HT1080 (cell line): ENCODE data around the gene ABI3BP. TPM values are rescaled to one million over a fixed set of nuclear protein-coding genes. Genes with fewer than 3 reads are reported as not detected.
"Not testable (repeated sequence)": the region's sequence is repeated elsewhere in the genome, so short reads cannot be mapped to it uniquely, and the experiment has no call there.

Experiments used
- DNase-seq: peaks from one replicate; pipeline ENCODE4 v3.0.0-alpha.2; 2015; ENCODE audit warnings: low read depth
- polyA plus RNA-seq, 2 experiments: library from polyadenylated mRNA; depleted of rRNA; stranded (reverse); fragments of >200 nt; gene quantifications; 2 replicates each; pipeline ENCODE4 v1.2.3, GENCODE V29; 2015
- total RNA-seq: library from RNA; depleted of rRNA; stranded (reverse); fragments of >200 nt; shearing (Covaris generic); gene quantifications from 2 replicates; pipeline ENCODE4 v1.2.3, GENCODE V29; 2014; rRNA removed

Gene ABI3BP
- 0.23 and 2.2 TPM in 2 replicates for total RNA-seq
- polyA plus RNA-seq (2015; cell fraction: cytosol; rRNA removed), result 4.8 and 7.6 TPM in 2 replicates
- polyA plus RNA-seq (2015; cell fraction: nucleus; rRNA removed), result 35.4 and 99.3 TPM in 2 replicates

GRCh38 chr3:100993309-100993708 lies at the start of gene ABI3BP:
ABI3BP (minus strand) TSS chr3:100993421; CDS start chr3:100993384, 37 bp downstream.
- peak; percentile 88 for DNase-seq

GRCh38 chr3:101039285-101039684 lies 46.1 kb upstream of the ABI3BP start:
- DNase-seq, result no peak

- DNase-seq, result no peak
Observed at GRCh38 chr3:101038880-101039279, 45.7 kb upstream of the ABI3BP start.

- DNase-seq, result no peak
Observed at GRCh38 chr3:101038393-101038792, 45.2 kb upstream of the ABI3BP start.

GRCh38 chr3:101037613-101038012 lies 44.4 kb upstream of the ABI3BP start:
- no peak for DNase-seq

GRCh38 chr3:101036676-101037075 lies 43.5 kb upstream of the ABI3BP start:
- no peak for DNase-seq

GRCh38 chr3:101036213-101036618 lies 43.0 kb upstream of the ABI3BP start:
- DNase-seq, result peak; percentile 98

GRCh38 chr3:101027286-101027685 lies 34.1 kb upstream of the ABI3BP start:
- no peak for DNase-seq

- no peak for DNase-seq
Observed at GRCh38 chr3:101026881-101027280, 33.7 kb upstream of the ABI3BP start.

- no peak for DNase-seq
Observed at GRCh38 chr3:101026244-101026643, 33.0 kb upstream of the ABI3BP start.

GRCh38 chr3:101020351-101021015 lies 27.3 kb upstream of the ABI3BP start:
- no peak for DNase-seq

GRCh38 chr3:101017017-101017416 lies 23.8 kb upstream of the ABI3BP start:
- DNase-seq, result peak; percentile 40

GRCh38 chr3:101012312-101012711 lies 19.1 kb upstream of the ABI3BP start:
- not testable (repeated sequence) for DNase-seq

GRCh38 chr3:101011136-101011535 lies 17.9 kb upstream of the ABI3BP start:
- DNase-seq, result no peak

- DNase-seq, result peak; percentile 35
Observed at GRCh38 chr3:101010296-101010695, 17.1 kb upstream of the ABI3BP start.

GRCh38 chr3:101009386-101009785 lies 16.2 kb upstream of the ABI3BP start:
- peak; percentile 23 for DNase-seq

- no peak for DNase-seq
Observed at GRCh38 chr3:100999160-100999559, 5.9 kb upstream of the ABI3BP start.

- no peak for DNase-seq
Observed at GRCh38 chr3:100994809-100995208, 1.6 kb upstream of the ABI3BP start.

GRCh38 chr3:100994187-100994586 lies 966 bp upstream of the ABI3BP start:
- no peak for DNase-seq

GRCh38 chr3:100992231-100993012 lies 799 bp downstream of the ABI3BP start:
- DNase-seq, result peak; percentile 45

- no peak for DNase-seq
Observed at GRCh38 chr3:100988080-100988479, 5.1 kb downstream of the ABI3BP start.

GRCh38 chr3:100984308-100984707 lies 8.9 kb downstream of the ABI3BP start:
- DNase-seq, result no peak

- no peak for DNase-seq
Observed at GRCh38 chr3:100982710-100983109, 10.5 kb downstream of the ABI3BP start.
